ENCODE measurements around the gene TGFBRAP1.

TGFBRAP1 gene, protein sequence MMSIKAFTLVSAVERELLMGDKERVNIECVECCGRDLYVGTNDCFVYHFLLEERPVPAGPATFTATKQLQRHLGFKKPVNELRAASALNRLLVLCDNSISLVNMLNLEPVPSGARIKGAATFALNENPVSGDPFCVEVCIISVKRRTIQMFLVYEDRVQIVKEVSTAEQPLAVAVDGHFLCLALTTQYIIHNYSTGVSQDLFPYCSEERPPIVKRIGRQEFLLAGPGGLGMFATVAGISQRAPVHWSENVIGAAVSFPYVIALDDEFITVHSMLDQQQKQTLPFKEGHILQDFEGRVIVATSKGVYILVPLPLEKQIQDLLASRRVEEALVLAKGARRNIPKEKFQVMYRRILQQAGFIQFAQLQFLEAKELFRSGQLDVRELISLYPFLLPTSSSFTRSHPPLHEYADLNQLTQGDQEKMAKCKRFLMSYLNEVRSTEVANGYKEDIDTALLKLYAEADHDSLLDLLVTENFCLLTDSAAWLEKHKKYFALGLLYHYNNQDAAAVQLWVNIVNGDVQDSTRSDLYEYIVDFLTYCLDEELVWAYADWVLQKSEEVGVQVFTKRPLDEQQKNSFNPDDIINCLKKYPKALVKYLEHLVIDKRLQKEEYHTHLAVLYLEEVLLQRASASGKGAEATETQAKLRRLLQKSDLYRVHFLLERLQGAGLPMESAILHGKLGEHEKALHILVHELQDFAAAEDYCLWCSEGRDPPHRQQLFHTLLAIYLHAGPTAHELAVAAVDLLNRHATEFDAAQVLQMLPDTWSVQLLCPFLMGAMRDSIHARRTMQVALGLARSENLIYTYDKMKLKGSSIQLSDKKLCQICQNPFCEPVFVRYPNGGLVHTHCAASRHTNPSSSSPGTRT

DNA sequence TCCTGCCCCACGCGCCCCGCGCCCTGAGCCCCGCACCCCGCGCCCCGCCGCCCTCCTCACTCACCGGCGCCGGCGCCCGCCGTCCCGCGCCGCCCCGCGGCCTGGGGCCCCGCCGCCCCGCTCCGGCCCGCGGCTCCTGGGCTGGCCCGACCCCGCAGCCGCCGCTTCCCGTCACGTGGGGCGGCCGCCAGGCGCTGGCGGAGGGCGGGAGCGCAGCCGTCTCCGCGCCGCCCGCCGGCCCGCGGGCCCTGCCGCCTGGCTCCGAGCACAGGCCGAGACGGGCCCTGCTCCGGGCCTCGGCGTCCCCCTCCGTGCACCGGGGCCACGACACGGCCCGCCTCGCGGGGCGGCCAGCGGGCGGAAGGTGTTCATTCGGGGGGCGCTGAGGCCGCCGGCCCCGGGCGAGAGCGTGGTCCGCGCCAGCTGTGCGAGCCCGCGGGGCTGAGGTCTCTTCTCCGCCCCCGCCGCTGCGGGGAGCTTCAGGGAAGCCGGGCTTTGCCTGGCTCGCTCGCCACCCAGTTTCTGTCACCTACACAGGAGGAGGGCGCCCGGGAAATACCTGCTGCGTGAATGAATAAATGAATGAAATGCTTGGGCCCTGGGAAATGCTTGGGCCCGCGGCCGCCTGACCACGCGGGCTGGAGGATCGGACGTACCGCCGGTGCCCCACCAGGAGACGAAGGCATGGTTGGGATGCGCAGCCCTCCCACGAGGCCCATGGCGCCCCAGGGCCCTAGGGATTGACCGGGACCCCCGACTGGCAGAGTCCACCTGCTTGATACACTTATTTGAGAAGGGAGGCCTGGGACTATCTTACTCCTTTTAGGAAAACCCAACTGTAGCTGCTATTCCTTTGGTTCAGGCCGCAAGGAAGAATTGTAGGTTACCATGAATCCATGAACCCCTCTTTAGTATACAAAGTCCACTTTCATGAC lies at the start of gene TGFBRAP1:
TGFBRAP1 (minus strand) TSS at position 175 of the 935 bp plus-strand sequence. CDS start 21,434 bp downstream, outside the sequence.
- DNase-seq (ENCODE audit: low read depth), result no peak

DNA sequence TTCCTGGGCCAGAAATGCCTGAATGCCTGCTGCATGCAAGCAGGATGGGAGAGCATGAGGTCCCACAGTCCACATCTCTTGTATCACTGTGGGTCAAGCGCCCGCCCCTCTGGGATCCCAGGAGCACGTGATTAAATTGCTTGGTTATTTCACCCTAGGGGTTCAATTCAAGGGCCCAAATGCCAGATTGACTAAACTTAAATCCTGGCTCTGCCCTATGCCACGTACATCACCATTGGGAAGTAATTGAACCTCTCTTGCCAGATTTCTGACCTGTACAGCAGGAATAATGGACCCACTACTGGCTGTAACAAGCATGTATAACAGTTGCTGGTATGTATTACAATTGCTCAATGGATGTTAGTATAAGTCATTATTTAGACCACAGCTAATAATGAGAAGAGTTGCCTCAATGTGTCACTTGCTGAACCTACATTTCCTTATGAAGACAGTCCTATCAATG lies 49.4 kb upstream of the TGFBRAP1 start:
- DNase-seq (ENCODE audit: low read depth), result no peak

DNA sequence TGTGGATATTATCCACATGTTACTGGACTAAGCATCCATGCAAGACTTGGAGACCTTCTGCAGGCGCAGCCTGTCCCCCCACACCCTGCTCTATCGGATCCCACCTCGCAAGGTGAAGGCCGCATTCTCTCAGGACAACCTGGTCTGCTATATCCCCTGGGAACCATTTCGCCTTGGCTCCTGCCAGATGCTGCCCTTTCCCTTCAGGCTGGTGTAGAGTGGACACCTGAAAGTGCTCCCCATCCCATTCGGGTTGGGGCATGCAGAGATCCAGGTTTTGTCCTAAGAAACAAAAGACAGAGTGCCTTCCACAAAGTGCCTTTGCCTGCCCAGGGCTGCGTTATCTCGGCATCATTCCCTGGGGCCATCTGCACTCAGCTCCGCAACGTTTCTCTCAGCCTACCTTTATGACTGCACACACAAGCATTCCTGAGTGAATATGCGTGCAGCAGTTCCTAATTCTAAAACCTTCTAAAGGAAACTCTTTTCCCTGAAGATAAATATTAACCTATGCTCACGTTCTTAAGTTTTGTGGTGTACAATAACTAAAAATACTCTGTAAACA lies 48.8 kb upstream of the TGFBRAP1 start:
- DNase-seq (ENCODE audit: low read depth), result no peak

DNA sequence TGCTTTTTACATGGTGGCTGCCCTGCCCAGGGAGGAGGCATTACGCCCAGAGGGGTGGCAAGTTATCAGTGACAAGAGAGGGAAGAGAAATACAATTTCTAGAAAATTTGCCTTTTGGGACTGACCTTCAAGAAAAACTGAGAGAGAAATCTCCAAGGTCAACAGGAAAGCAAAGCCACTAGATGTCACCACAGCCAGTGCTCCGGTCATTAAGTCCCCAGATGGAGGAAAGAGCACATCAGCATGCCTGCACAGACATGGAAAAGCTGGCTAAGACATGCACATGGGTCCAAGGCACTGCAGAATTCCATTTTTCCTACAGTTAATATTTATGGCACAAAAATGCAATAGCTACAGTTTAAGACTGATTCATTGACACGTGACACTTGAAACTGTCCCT lies 48.3 kb upstream of the TGFBRAP1 start:
- DNase-seq (ENCODE audit: low read depth), result no peak

DNA sequence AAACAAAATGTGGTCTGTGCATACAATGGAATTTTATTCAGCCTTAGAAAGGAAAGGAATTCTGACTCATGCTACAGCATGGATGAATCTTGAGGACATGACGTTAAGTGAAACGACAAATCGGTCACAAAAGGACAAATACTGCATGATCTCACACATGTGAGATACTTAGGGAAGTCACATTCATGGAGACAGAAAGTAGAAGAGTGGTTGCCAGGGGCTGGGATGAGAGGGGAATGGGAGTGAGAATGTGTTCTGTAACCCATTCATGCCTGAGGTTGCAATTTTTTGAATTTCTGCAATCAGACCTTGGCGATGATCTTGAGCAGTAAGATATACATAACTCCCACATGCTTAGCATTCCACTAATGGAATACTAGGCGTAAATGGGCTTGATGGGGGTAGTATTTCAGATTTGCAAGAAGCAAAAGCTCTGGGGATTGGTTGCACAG lies 47.3 kb upstream of the TGFBRAP1 start:
- no peak for DNase-seq (ENCODE audit: low read depth)

DNA sequence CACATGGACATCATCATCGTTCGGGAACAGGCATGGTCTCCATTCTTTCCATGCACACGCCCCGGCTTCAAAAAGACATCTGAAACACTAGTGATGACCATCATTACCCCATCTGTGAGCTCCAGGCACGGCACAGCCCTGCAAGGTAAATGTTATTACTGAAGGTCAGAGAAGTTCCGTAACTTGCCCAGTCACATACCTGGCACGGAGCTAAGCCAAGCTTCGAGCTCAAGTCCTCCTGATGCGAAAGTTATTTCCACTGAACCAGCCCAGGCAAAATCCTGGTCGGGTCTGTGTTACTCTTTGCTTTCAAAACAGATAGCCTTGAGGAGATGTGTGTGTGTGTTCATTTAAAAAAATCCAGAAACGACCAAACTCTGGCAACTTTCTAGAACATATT lies 46.5 kb upstream of the TGFBRAP1 start:
- no peak for DNase-seq (ENCODE audit: low read depth)

DNA sequence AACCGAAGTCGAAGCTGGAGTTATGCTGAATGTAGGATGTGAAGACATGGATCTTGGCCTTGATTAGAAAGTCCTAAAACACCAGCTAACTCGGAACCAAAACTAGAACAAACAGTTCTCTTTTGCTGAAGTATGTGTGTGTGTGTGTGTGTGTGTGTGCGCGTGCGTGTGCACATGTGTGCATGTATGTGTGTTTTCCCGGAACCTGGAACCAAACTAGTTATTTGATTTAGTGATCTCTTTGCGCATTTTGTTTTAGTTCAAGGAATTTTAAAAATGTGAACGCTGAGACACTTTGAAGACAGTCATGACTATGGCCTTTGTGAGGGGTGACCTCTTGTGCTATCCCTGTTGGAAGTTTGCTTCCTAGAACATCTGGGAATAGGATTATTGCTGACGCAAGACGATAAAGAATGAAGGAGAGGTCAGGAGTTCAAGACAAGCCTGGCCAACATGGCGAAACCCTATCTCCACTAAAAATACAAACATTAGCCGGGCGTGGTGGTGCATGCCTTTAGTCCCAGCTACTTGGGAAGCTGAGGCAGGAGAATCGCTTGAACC lies 45.5 kb upstream of the TGFBRAP1 start:
- no peak for DNase-seq (ENCODE audit: low read depth)

DNA sequence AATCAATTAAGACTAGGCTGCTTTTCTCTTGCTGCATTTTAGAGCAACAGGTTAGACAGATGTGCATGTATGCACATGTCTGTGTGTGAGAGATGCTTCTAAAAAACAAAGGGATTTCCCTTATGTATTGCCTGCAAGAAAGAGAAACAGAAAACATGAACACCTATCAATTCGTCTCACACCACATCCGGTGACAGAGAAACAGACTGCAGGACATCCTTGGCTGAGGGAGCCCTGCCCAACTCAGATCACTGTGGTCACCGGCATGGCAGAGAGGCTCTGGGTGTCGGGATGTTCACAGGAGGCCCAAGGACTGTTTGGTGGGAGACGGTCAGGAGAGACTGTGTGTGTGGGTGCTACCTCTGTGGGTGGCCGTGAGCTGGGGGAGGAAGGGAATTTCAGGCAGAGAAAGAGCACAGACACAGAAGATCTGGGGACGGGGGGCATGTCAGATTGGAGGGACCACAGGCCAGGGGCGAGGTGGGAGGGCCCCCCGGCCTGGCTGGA lies 44.4 kb upstream of the TGFBRAP1 start:
- no peak for DNase-seq (ENCODE audit: low read depth)

DNA sequence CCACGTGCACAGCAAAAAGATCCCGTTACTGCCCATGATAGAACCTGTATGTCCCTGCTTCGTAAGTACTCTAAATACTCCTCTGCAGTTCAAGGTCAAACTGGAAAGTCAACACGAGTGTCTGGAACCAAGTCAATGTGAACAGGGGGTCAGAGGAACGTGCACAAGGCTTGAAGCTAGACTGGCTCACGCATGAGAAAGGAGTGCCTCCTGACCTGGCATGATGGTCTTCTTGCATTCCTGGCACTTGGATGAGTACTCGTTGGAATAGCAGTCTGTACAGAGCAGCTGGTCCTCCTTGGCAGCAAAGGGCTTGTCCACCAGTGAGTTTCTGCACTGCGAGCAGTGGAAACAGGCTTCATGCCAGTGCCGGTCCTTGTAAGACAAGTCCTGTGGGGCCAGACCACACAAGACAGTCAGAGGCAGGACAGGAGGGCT lies 43.8 kb upstream of the TGFBRAP1 start:
- no peak for DNase-seq (ENCODE audit: low read depth)

DNA sequence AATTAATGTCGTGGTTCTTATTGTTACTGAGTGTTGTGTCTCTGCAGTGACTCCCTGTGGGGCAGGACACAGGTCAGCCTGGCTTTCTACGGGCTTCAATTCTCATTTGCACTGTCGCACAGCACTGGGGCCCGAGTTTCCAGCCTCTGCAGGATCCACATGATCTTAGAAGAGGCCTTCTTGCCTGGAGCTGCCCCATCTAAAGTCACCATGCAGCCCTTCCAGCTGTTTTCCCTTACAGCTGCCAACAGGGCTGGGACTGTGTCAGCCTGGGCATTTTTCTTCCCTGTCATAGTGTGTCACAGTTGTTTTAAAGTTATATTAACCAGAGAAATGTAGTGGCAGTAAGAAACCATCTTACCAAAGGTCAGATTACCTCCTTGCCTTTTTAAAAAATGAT lies 42.3 kb upstream of the TGFBRAP1 start:
- DNase-seq (ENCODE audit: low read depth), result no peak

DNA sequence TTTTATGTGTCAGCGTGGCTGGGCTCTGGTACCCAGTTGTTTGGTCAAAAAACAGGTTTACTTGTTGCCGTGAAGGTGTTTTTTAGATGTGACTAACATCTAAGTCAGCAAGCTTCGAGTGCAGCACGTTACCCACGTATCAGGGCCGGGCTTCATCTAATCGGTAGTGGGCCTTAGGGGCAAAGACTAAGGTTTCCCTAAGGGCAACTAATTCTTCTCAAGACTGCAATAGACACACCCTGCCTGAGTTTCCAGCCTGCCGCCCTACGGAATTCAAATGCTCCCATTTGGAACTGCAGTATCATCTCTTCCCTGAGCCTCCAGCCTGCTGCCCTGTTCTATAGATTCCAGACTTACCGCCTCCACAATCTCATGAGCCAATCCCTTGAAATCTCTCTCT lies 41.6 kb upstream of the TGFBRAP1 start:
- no peak for DNase-seq (ENCODE audit: low read depth)

DNA sequence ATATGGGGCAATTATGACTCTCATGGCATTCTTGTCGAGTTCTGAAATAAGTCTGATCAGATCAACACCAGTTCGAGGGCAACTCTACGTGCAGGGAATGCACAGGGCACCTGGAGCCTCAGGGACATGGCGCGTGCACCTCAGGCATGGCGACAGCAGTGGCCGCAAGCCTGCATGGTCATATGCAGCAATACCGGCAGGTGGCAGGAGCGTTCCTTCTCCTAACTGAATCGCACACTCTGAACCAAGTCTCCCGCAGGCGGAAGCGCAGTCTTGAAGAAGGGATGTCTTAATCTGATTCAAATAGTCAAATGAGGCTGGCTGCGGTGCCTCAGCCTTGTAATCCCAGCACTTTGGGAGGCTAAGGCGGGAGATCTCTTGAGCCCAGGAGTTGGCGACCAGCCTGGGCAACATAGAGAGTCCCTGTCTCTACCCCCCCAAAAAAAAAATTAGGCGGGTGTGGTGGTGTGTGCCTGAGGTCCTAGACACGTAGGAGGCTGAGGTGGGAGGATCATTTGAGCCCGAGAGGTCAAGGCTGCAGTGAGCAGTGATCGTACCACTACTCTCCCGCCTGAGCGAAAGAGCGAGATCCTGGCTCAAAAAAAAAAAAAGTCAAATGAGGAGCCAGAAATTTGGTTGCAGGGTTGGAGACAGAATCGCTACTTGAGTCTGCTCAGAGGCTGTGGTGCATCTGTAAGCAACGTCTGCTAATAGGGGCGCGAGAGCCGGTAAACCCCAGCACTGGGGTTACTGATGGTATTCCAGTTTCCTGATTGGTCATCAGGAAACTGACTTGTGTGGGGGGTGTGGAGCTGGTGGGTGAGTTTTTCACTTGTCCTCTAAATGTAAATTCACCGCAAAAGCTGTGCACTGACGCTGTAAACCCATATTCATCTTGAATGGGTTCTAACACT lies 40.5 kb upstream of the TGFBRAP1 start:
- peak; percentile 66 for DNase-seq (ENCODE audit: low read depth)

DNA sequence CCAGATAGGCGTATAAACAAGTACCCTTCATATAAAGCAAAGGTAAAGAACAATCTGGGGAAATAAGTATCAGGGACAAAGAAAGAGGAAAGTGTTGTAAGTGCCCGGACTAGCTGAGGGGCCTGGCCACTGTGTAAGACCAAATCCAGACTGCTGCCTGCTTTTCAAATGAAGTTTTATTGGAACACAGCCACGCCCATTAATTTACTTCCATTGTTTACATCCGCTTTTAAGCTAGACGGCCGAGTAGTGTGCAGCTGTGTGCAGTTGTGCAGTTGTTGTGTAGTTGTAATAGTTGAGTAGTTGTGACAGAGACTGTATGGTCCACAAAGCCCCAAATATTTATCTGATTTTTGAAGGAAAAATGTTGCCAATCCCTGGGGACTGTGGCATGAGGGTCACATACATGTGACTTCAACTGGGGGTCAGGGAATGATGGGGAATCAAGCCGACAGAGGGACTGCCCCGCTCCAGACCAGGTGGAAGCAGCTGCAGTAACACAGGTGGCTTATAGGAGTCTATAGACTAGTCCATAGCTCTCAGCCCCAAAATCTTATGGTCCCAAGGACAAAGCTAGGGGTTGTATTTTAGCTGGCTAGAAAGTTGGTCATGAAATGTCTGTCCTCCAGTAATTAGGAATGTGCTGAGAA lies 39.3 kb upstream of the TGFBRAP1 start:
- no peak for DNase-seq (ENCODE audit: low read depth)

DNA sequence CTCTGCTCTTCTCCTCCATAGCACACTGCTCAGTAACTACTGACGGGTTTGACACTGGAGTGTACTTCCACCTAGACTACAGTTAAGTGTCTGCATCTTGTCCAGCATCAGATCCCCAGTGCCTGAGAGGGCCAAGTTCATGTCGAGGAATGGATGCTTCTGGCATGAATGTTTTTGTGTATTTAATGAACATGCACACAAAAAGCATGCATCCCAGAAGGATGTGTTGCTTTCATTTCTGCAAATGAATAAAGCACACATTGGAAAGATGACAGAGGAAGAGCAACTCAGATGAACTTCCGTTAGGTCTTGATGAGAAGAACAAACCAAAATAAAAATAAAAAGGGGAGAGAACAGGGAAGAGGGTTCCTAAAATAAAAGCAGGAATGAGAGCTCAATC lies 35.7 kb upstream of the TGFBRAP1 start:
- no peak for DNase-seq (ENCODE audit: low read depth)

DNA sequence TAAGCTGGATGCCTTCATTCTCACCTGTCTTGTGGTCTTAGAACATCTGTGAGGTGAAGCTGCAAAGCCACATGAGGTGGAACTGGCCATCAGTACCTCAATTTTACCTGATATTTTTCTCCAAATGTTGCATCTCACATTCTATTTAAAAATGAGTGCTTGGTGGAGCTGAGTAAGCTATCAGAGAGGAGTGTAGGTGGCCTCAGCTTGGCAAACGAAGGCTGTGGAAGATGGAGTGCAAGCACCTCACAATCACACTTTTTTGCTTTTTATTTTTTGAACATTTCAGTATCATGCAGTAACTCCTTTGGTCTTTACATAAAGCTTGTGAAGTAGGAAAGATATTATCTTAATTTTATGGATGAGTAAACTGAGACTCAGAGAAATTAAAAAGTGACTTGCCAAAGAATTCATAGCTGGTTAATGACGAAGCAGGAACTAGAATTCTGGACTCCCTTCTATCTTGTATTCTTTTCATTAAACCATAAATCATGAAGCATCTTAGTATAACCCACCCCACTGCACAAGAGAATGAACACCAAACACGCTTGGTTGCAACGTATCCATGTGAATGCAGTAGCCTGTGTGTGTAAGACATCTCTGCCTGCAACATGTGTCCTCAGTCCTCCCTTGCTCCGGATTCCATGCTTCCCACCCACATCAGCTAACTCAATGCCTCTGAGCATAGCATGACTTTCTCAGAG lies 35.1 kb upstream of the TGFBRAP1 start:
- no peak for DNase-seq (ENCODE audit: low read depth)

DNA sequence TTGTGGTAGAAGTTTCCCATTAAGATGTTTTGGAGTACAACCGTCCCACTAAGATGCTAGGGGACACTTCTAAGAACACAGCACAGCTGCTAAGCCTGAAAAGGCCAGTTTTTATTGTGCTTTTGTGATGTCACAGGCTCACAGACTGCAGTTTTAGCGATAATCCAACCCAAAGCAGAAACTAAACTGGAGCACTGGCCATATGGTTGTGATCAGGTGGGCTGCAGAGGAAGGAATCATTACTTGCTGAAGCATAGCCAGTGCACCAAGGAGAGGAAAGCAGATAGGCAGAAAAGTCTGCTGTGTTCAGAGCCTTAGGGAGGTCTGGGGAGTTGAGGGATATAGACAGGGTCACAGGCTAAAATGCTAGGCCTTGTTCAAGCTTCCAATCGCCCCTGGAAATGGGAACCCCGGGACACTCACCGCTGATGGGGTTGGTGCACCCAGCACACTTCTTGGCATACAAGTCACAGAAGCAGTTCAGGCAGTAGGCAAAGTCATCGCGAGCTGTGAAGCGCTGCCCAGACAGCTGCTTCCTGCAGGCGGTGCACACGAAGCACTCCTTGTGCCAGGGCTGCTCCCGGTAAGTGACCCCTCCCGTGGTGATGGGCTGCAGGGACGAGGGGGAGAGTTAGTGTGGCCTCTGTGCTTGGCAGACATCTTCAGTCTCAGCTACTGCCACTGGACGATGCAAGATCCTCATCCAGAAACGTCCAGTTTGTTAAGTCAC lies 33.5 kb upstream of the TGFBRAP1 start:
- no peak for DNase-seq (ENCODE audit: low read depth)

DNA sequence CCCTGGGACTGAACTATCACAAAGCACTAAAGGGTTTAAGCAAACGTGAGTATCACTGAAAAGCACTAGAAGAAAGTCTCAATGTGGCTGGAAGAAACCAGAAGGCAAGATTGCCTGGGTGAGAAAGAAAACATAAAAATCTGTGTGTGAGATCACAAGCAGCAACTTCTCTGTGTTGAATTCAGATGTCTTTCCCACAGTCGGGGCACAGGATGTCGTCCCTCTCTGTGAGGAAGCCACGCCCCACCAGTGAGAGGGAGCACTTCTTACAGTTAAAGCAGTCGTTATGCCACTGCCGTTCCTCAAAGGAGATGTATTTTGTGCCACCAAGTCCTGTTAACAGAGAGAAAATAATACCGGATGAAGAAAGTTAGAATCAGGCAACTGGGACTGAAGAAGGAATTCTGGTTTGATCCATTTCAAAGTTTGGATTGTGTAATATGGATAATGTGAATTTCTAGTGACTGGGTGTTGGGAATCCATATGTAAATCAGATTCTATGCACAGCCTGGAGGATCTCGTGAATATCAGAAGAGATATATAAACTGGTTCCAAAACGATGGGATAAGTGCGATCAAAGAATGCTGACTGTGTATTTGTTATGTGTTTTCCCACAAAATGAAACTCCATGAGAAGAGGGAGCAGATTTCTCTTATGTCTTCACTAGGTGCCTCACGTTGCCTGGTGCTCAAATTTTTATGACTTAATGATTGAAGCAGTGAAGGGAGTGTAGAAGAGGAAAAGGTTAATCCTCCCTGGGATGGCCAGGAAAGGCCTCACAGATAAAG lies 31.8 kb upstream of the TGFBRAP1 start:
- DNase-seq (ENCODE audit: low read depth), result no peak

Data from stromal cell of bone marrow (primary cell).